NCI-H526 treated with DMSO at 0.1 percent for 48 hours (cell line): ENCODE results near the gene CARMIL1.

ENCODE experiments used
- DNase-seq: peaks from one replicate; lab custom pipeline; 2025; lab: John Stamatoyannopoulos, UW

CARMIL1 gene

DNA sequence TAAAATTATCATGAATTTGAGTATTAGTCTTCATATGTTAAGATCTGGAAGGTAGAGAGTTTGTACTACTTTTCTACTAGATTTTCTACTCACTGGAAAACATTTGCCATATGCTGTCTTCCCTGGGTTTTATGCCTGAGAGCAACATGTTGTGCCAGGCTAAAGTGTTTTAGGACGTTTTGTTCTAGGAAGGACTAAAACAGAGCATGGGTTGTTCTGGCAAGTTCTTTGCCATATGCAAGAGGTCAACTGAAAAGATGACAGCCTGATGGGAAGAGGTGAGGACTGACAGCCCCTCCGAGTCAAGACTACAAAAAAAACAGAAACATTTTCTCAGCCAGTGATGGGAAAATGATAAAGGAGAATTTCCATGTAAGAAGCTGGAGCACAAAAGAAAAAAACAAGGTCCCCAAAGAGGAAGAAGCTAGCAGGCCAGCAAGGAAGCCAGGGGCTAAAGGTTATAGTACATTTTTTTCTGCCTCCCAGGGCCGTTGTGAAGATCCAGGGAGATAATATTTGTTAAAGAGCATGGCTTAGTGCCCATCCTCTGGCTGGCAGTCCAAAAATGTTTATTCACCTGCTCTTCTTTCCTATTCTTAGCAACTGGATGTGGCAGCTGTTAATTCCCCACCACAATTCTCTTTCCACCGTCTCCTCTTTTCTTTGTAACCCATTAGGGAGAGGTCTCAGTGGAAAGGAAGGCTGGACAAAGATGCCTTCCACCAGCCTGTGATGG is 380.6 kb downstream of the CARMIL1 start:
- no peak for DNase-seq

DNA sequence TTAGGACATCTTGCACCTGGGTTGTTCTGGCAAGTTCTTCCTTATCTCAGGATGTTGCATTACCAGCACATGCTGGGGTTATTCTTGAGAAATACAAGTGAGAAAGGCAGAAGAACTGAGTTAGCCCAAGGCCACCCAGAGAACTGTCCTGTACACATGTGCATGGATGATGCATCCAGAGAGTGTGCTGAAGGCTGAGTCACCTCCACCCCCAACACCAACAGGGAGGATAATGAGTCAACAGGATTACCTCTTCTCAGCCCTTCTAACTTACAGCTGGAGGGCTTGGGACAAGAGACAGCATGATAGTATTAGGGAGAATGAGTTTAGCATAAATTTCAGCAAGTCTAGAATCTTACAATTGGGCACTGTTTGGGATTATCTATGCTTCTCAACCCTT is 381.3 kb downstream of the CARMIL1 start:
- no peak for DNase-seq

GRCh38 chr6:25661129-25661779 is 382.1 kb downstream of the CARMIL1 start:
- no peak for DNase-seq

- DNase-seq: no peak
Observed at GRCh38 chr6:25665455-25665854, 386.3 kb downstream of the CARMIL1 start.

GRCh38 chr6:25669413-25669812 is 390.2 kb downstream of the CARMIL1 start:
- peak; percentile 4 for DNase-seq
